C4-2B (cell line): ENCODE data around the gene RBFOX2.

ENCODE experiments used
- ZFX ChIP-seq: fragments of 450-650 bp; IDR thresholded peaks from 2 replicates; pipeline ENCODE4 v1.6.1; 2017
- TF ChIP-seq, protein P1 (sequence below): fragments of 450-650 bp; conservative IDR thresholded peaks from 2 replicates; pipeline ENCODE4 v1.5.1; 2017; ENCODE audit warnings: mild to moderate bottlenecking

DNA sequence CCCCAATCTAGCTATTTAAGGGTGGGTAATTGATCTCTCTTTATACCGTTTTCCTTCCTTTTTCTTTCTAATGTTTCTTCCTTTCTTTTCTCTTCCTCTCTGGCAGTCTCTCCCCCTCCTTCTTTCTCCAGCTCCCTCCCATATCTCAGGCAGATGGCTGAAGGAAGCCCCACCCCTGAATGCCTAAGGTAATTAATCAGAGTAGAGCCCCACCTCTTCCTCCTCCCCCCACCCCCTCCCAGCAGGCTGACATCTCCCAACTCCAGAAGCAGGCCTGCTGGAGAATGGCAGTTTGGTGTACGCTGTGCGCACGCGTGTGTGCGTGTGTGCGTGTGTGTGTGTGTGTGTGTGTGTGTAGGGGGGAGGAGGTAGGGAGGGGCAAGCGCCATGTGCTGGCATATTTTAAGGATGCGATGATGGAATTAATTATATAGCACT lies 188.3 kb downstream of the RBFOX2 start:
- TF ChIP-seq, protein P1, sequence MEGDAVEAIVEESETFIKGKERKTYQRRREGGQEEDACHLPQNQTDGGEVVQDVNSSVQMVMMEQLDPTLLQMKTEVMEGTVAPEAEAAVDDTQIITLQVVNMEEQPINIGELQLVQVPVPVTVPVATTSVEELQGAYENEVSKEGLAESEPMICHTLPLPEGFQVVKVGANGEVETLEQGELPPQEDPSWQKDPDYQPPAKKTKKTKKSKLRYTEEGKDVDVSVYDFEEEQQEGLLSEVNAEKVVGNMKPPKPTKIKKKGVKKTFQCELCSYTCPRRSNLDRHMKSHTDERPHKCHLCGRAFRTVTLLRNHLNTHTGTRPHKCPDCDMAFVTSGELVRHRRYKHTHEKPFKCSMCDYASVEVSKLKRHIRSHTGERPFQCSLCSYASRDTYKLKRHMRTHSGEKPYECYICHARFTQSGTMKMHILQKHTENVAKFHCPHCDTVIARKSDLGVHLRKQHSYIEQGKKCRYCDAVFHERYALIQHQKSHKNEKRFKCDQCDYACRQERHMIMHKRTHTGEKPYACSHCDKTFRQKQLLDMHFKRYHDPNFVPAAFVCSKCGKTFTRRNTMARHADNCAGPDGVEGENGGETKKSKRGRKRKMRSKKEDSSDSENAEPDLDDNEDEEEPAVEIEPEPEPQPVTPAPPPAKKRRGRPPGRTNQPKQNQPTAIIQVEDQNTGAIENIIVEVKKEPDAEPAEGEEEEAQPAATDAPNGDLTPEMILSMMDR, result no peak
- TF ChIP-seq ZFX, result no peak
